ENCODE data around the gene COL4A1. TPM values are rescaled to one million over a fixed set of nuclear protein-coding genes. Genes with fewer than 3 reads are reported as not detected.

COL4A1 gene
- total RNA-seq, 1 donor from 2014 or later, result not detected

GRCh38 chr13:110154410-110154933 lies 152.5 kb downstream of the COL4A1 start:
- Mint-ChIP-seq H3K36me3 (ENCODE audit: low read depth) (no peaks in the 10 kb centered on the region), H3K4me1 (ENCODE audit: low read depth) (no peaks in the 10 kb centered on the region), H3K4me3 (no peak overlapping the region), H3K27ac (no peak overlapping the region), H3K9me3 (no peaks in the 10 kb centered on the region), H3K27me3 (ENCODE audit: insufficient read depth) (peaks cover 8% of the 10 kb centered on the region)
- DNase-seq (ENCODE audit: low spot score), result no peak
- intact Hi-C loops (cut with micrococcal nuclease), result no loop called here

GRCh38 chr13:110152351-110152750 lies 154.6 kb downstream of the COL4A1 start:
- Mint-ChIP-seq H3K9me3 (no peaks in the 10 kb centered on the region), H3K27me3 (ENCODE audit: insufficient read depth) (peaks cover 13% of the 10 kb centered on the region), H3K36me3 (ENCODE audit: low read depth) (no peaks in the 10 kb centered on the region), H3K27ac (no peak overlapping the region), H3K4me1 (ENCODE audit: low read depth) (no peaks in the 10 kb centered on the region), H3K4me3 (no peak overlapping the region)
- no peak for DNase-seq (ENCODE audit: low spot score)
- intact Hi-C loops (cut with micrococcal nuclease), result no loop called here

- Mint-ChIP-seq H3K27me3 (ENCODE audit: insufficient read depth) (peaks cover 13% of the 10 kb centered on the region), H3K27ac (no peak overlapping the region), H3K9me3 (no peaks in the 10 kb centered on the region), H3K4me1 (ENCODE audit: low read depth) (no peaks in the 10 kb centered on the region), H3K36me3 (ENCODE audit: low read depth) (no peaks in the 10 kb centered on the region), H3K4me3 (no peak overlapping the region)
- no peak for DNase-seq (ENCODE audit: low spot score)
- intact Hi-C loops (cut with micrococcal nuclease), result no loop called here
These were observed 155.5 kb downstream of the COL4A1 start for GRCh38 chr13:110151462-110151861.

GRCh38 chr13:110150384-110151101 lies 156.4 kb downstream of the COL4A1 start:
- no peak overlapping the region for H3K4me3 Mint-ChIP-seq
- no peak overlapping the region for H3K27ac Mint-ChIP-seq
- peaks cover 13% of the 10 kb centered on the region for H3K27me3 Mint-ChIP-seq (ENCODE audit: insufficient read depth)
- DNase-seq (ENCODE audit: low spot score), result no peak
- intact Hi-C loops (cut with micrococcal nuclease), result no loop called here
- H3K9me3 Mint-ChIP-seq, result no peaks in the 10 kb centered on the region
- no peaks in the 10 kb centered on the region for H3K36me3 Mint-ChIP-seq (ENCODE audit: low read depth)
- H3K4me1 Mint-ChIP-seq (ENCODE audit: low read depth), result no peaks in the 10 kb centered on the region

GRCh38 chr13:110149036-110149435 lies 157.9 kb downstream of the COL4A1 start:
- Mint-ChIP-seq H3K36me3 (ENCODE audit: low read depth) (no peaks in the 10 kb centered on the region), H3K9me3 (no peaks in the 10 kb centered on the region), H3K27ac (no peak overlapping the region), H3K4me1 (ENCODE audit: low read depth) (no peaks in the 10 kb centered on the region), H3K4me3 (no peak overlapping the region), H3K27me3 (ENCODE audit: insufficient read depth) (peaks cover 14% of the 10 kb centered on the region)
- DNase-seq (ENCODE audit: low spot score), result no peak
- intact Hi-C loops (cut with micrococcal nuclease), result no loop called here

GRCh38 chr13:110140099-110140498 lies 166.9 kb downstream of the COL4A1 start:
- no peak for DNase-seq (ENCODE audit: low spot score)
- Mint-ChIP-seq H3K4me3 (no peak overlapping the region), H3K27ac (no peak overlapping the region), H3K9me3 (peaks cover 9% of the 10 kb centered on the region), H3K27me3 (ENCODE audit: insufficient read depth) (peaks cover 47% of the 10 kb centered on the region), H3K36me3 (ENCODE audit: low read depth) (no peaks in the 10 kb centered on the region), H3K4me1 (ENCODE audit: low read depth) (peaks cover 10% of the 10 kb centered on the region)
- intact Hi-C loops (cut with micrococcal nuclease), result no loop called here

- Mint-ChIP-seq H3K9me3 (peaks cover 9% of the 10 kb centered on the region), H3K4me3 (no peak overlapping the region), H3K36me3 (ENCODE audit: low read depth) (no peaks in the 10 kb centered on the region), H3K4me1 (ENCODE audit: low read depth) (peaks cover 10% of the 10 kb centered on the region), H3K27ac (no peak overlapping the region), H3K27me3 (ENCODE audit: insufficient read depth) (peaks cover 42% of the 10 kb centered on the region)
- DNase-seq (ENCODE audit: low spot score), result no peak
- intact Hi-C loops (cut with micrococcal nuclease), result loop anchor here (2.0 to 5.0 kb wide), 5 partner anchors 274 to 1921 kb away; partner anchors contain the start of genes ABHD13, ING1, IRS2 and LIG4
These were observed 168.3 kb downstream of the COL4A1 start for GRCh38 chr13:110138700-110139036.

GRCh38 chr13:110138010-110138699 lies 168.8 kb downstream of the COL4A1 start:
- Mint-ChIP-seq H3K4me1 (ENCODE audit: low read depth) (peaks cover 10% of the 10 kb centered on the region), H3K27ac (peak overlapping the region; percentile 73), H3K9me3 (peaks cover 9% of the 10 kb centered on the region), H3K27me3 (ENCODE audit: insufficient read depth) (peaks cover 41% of the 10 kb centered on the region), H3K4me3 (peak overlapping the region; percentile 73), H3K36me3 (ENCODE audit: low read depth) (no peaks in the 10 kb centered on the region)
- intact Hi-C loops (cut with micrococcal nuclease), result loop anchor here (2.0 to 5.0 kb wide), 5 partner anchors 275 to 1921 kb away; partner anchors contain the start of genes ABHD13, ING1, IRS2 and LIG4
- DNase-seq (ENCODE audit: low spot score), result peak; percentile 59

GRCh38 chr13:110137680-110138009 lies 169.3 kb downstream of the COL4A1 start:
- Mint-ChIP-seq H3K9me3 (peaks cover 4% of the 10 kb centered on the region), H3K27ac (peak overlapping the region; percentile 73), H3K36me3 (ENCODE audit: low read depth) (no peaks in the 10 kb centered on the region), H3K4me3 (peak overlapping the region; percentile 73), H3K27me3 (ENCODE audit: insufficient read depth) (peaks cover 40% of the 10 kb centered on the region), H3K4me1 (ENCODE audit: low read depth) (peaks cover 10% of the 10 kb centered on the region)
- intact Hi-C loops (cut with micrococcal nuclease), result loop anchor here (2.0 to 5.0 kb wide), 5 partner anchors 275 to 1920 kb away; partner anchors contain the start of genes ABHD13, ING1, IRS2 and LIG4
- DNase-seq (ENCODE audit: low spot score), result peak; percentile 2

GRCh38 chr13:110136660-110137585 lies 170.0 kb downstream of the COL4A1 start:
- intact Hi-C loops (cut with micrococcal nuclease), result loop anchor here (5.0 kb wide), 1 partner anchor 1920 kb away; the partner anchor contains the start of genes ABHD13 and LIG4
- H3K27me3 Mint-ChIP-seq (ENCODE audit: insufficient read depth), result peaks cover 36% of the 10 kb centered on the region
- no peaks in the 10 kb centered on the region for H3K36me3 Mint-ChIP-seq (ENCODE audit: low read depth)
- peaks cover 4% of the 10 kb centered on the region for H3K9me3 Mint-ChIP-seq
- DNase-seq (ENCODE audit: low spot score), result no peak
- peak overlapping the region; percentile 73 for H3K27ac Mint-ChIP-seq
- peak overlapping the region; percentile 73 for H3K4me3 Mint-ChIP-seq
- H3K4me1 Mint-ChIP-seq (ENCODE audit: low read depth), result peaks cover 10% of the 10 kb centered on the region

- Mint-ChIP-seq H3K9me3 (peaks cover 4% of the 10 kb centered on the region), H3K4me3 (no peak overlapping the region), H3K27ac (no peak overlapping the region), H3K4me1 (ENCODE audit: low read depth) (peaks cover 10% of the 10 kb centered on the region), H3K36me3 (ENCODE audit: low read depth) (no peaks in the 10 kb centered on the region), H3K27me3 (ENCODE audit: insufficient read depth) (peaks cover 35% of the 10 kb centered on the region)
- intact Hi-C loops (cut with micrococcal nuclease), result loop anchor here (5.0 kb wide), 1 partner anchor 1919 kb away; the partner anchor contains the start of genes ABHD13 and LIG4
- DNase-seq (ENCODE audit: low spot score), result no peak
These were observed 170.9 kb downstream of the COL4A1 start for GRCh38 chr13:110135977-110136597.

GRCh38 chr13:110134801-110135200 lies 172.2 kb downstream of the COL4A1 start:
- no peaks in the 10 kb centered on the region for H3K36me3 Mint-ChIP-seq (ENCODE audit: low read depth)
- H3K9me3 Mint-ChIP-seq, result peaks cover 4% of the 10 kb centered on the region
- peaks cover 30% of the 10 kb centered on the region for H3K27me3 Mint-ChIP-seq (ENCODE audit: insufficient read depth)
- no peak overlapping the region for H3K27ac Mint-ChIP-seq
- peaks cover 10% of the 10 kb centered on the region for H3K4me1 Mint-ChIP-seq (ENCODE audit: low read depth)
- DNase-seq (ENCODE audit: low spot score), result no peak
- no peak overlapping the region for H3K4me3 Mint-ChIP-seq
- intact Hi-C loops (cut with micrococcal nuclease), result loop anchor here (5.0 kb wide), 1 partner anchor 1918 kb away; the partner anchor contains the start of genes ABHD13 and LIG4
